ENCODE measurements around the gene PDK2.

Gene PDK2

GRCh38 chr17:50102164-50102991, 7.2 kb downstream of the PDK2 start:
- DNase-seq = no peak

DNA sequence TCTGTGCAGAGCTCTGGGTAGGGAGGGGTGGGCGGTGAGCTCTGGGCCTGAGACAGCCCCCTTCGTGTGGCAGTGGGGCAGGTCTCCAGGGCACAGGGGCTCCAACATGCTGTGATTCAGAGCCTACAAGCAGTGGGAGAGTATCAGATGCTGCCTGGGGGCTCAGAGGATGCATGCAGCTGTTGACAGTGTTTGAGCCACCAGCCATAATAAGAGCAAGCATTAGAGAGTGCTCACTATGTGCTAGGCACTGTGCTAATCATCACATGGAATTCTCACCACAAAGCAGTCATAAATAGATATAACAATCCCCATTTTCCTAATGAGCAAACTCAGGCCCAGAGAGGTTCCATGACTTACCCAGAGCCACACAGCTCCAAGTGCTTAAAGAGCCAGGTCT, 8.1 kb downstream of the PDK2 start:
- no peak for DNase-seq

DNA sequence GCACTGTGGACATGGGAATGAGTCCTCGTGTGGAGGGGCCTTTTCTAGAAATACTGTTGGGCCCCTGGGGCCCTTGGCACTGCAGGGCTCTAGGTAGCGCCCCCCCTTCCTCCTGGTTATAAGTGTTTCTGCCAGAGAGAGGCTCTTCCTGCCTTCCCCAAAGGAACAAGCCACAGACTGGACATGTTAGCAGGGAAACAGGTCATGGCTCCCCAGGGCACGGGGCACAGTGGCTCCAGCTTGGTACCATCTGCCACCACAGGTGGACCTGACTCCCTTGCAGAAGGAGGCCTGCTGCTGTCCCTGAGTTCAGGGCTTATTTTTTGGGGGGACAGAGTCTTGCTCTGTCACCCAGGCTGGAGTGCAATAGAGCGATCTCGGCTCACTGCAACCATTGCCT, 8.8 kb downstream of the PDK2 start:
- no peak for DNase-seq

DNA sequence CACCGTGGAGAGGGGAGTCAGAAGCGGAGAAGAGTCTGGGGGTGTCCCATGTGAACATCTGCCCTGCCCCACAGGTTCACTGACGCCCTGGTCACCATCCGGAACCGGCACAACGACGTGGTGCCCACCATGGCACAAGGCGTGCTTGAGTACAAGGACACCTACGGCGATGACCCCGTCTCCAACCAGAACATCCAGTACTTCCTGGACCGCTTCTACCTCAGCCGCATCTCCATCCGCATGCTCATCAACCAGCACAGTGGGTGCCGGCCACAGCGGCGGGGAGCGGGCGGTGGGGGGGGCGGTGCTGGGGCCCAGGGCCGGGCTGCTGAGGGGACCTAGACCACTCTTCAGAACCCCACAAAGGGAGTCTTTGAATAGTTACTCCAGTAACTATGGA, 10.7 kb downstream of the PDK2 start:
- DNase-seq = no peak

- DNase-seq = no peak
Observed at GRCh38 chr17:50106393-50107131, 11.4 kb downstream of the PDK2 start.

- no peak for DNase-seq
Observed at GRCh38 chr17:50107790-50108414, 12.8 kb downstream of the PDK2 start.

DNA sequence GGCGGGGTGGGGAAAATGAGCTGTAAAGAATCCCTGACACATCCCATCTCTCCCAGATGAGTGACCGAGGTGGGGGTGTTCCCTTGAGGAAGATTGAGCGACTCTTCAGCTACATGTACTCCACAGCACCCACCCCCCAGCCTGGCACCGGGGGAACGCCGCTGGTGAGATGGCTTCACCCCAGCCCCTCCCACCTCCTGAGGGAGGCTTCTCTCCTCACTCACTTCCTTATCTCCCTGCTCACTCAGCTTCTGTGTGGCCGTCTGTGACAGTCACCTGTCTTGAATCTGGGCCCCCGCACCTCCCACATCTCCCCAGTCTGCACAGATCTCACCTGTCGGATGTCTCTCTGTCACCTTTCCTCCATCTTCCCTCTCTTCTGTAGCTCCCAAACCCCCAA, 13.4 kb downstream of the PDK2 start:
- no peak for DNase-seq

DNA sequence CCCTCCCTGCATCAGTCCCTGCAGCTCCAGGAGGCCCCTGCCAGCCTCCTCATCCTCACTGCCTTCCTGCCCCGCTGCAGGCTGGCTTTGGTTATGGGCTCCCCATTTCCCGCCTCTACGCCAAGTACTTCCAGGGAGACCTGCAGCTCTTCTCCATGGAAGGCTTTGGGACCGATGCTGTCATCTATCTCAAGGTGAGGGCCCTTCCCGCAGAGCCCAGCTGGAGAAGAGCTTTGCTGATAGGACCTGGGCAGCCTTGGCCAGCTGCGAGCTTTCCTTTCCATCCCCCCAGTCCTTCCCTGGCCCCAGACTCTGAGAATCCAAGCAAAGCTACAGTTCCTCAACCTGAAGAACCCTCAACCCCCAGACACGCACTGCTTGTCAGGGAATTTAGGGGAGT, 14.1 kb downstream of the PDK2 start:
- DNase-seq = no peak

DNA sequence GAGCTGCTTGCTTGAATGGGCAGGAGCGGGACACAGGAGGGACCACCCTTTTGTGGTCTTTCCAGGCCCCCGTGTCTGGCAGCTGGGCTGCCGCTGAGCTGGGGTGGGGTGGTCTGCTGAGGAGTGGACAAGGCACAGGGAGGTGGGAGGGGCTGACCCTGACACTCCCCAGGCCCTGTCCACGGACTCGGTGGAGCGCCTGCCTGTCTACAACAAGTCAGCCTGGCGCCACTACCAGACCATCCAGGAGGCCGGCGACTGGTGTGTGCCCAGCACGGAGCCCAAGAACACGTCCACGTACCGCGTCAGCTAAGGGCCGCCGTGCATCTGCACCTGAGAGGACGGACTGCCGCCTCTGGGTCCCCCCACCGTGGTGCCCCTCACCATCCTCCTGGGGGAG, 14.6 kb downstream of the PDK2 start:
- DNase-seq = no peak

DNA sequence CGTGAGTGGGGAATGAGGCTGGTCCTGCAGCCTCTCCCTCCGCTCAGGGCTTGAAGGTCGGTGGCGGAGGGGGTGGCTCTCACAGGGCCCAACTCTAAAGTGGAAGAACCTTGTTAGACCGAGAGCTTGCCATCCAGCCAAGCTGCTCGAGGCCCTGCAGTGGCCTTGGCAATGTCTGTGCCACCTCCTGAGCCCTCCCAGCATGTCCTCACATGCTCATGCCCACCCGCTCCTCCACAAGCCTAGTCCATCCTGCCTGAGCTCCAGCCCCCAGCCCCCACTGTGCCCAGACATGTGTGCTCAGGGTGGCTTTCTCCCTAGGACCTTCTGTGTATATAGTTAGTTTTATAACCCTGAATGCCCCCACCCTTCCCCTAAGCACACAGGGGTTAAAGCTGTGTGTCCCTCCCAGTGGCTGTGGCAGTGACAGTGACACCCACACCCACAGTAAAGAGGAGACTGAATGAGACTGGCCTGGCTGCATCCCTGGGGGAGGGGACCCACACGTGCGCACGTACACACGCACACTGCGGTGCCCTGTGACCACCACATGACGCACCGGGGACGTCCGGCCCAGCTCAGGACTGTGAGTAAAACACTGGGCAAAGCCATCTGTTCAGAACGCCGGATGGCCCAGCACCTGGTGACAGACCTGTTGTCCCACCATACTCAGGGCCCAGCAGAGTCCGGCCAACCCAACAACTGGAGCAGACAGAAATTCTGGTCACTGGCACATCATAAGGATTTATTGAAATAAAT, 15.6 kb downstream of the PDK2 start:
- DNase-seq = no peak

DNA sequence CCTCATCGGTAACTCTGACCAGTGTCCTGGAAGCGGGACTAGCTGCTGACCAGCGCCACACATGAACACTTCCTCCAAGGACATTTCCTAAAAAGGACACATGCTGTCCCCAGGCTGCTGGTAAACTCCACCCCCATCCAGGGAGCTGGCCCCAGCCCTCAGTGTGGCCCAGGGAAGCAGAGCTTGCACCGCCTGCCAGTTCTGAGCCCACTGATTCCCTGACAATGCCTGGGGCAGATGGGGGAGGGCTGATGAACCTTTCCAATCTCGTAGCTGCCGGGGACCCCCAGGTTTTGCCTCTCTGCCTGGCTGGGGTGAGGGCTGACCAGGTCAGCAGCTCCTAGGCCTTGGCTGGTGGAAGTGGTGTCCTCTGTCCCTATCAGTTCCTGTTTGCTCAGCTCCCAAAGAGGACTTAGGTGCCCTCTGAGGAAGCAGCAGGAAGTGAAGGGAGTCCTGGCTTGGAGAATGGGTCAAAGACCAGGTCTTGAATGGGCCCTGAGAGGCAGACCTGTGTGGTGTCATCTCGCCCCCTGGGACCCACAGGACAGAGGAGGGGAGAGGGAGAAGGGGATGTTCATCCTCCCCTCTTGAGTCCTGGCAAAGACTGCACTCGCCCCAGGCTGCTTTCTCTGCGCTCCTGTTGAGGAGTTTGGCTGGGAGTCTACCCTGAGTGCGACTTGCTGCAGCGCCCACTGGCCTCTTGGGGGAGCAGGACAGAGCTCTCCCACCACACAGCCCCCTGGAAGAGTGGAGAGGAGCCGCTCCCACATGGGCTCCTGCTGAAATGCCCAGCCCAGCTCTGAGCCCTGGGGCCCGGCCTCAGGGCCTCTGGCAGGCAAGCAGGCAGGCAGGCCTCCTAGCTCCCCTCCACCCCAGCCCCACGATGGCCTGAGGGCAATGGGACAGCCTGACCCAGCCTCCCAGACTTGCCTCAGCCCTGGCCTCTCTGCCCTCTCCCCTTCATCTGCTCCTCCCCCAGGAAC, 16.8 kb downstream of the PDK2 start:
- DNase-seq = no peak

DNA sequence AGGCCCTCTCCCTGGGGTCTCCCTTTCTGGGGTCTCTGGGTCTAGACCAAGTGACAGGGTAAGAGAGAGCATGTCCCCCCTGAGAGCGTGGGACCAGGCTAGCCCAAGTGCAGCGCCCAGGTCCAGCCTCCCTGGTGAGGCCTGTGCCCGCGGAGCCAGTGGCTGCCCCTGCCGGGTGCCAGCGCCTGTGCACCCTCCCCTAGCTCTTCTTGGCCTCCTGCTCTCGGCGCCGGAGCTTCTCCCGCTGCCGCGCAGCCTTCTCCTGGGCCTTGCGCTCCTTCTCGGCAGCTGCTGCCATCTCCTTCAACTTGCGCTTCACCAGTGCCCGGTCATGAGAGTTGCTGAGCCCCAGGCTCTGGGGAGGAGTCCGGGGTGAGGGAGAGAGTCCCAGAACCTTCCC, 17.5 kb downstream of the PDK2 start:
- no peak for DNase-seq

GRCh38 chr17:50113624-50114320, 18.6 kb downstream of the PDK2 start:
- no peak for DNase-seq

DNA sequence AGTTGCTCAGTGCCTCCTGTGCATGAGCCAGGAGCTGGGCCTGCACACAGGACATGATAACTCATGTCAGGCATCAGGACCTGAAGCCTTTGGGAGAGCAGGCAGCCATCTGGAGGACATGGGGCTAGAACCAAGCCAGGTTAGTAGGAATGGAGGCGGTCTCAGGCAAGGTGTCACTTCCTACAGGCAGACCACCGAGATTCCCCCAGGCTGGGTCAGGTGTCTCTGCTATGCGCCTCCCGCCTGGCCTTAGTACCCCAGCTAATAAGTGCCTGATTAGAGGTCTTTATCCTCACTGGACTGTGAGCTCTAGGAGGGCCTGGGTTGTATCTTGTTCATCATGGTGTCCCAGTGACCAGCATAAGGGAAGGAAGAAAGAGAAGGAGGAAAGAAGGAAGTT, 19.2 kb downstream of the PDK2 start:
- DNase-seq = no peak

DNA sequence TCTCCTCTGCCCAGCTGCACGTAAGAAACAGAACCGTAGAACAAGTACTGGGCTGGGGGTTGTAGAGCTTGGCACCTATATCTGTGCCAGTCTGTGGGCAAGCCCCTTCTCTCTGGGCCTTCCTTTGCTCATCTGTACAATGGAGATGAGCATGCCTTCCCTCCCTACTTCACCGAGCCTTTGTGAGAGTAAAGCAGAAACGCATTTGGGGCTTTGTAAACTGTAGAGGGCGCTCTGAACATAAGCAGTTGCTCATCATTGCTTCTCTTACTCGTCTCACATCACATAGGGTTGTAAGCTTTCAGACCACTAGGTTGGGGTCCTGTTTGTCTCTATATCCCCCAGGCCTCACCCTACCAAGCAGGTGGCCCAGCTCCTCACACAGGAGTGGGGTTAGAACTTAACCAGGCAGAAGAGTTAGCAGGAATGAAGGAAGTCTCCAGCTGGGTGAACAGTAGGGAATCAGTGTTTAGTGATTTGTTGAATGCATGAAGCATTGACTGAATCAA, 19.8 kb downstream of the PDK2 start:
- DNase-seq = no peak

DNA sequence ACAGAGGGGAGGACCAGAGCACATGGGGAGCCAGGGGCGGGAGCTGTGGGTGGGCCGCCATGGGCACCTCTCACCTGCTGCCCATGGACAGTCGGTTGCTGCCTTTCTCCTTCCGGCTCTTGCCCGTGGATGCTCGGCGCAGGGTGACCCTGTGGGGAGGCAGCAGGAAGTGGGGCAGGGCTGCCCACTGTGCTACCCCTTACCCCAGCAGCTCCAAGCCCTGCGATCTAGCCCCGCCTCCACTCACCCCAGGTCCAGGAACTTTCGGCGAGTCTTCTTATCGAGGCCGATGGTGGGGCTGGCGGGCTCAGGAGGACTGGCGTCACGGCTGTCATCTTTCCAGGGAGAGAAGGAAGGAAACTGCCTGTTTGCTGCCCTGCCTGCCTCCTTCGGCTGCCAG, 20.6 kb downstream of the PDK2 start:
- no peak for DNase-seq

DNA sequence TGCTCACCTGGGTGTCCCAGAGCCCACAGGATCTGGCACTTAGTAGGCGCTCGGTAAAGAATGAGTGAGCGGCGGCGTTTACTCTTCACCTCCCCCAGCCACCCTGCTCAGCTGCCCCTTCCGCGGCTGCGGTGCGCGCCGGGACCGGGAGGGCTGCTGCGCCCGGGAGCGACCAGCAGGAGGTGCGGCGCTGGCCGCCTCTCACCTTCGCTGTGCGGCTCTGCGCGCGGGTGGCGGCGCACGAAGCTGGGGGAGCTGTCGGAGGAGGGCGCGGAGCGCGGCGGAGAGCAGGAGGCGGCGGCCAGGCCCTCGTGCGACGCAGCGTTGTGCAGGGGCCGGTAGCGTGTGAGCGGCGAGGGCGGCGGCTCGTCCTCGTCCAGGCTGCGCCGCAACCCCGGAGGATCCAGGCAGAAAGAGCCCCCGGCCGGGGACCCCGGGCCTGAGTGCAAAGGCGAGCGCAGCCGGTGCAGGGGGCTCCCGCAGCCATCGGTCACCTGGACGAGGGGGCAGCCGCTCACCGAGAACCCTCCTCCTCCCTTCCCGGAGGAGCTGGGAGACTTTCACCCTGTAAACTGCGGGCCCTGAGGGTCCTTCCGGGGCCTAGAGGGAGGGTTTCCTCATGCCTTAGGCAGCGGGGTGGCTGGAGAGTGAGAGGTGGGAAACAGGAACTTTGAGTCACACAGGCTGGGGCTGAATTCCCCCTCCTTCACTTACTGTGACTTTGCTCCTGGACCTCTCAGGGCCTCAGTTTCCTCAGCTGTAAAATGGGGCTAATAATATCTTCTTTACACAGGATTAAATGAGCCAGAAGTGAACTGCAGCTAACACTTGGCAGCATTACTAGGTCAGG, 22.3 kb downstream of the PDK2 start:
- DNase-seq = peak; percentile 66

GRCh38 chr17:50118076-50118827, 23.1 kb downstream of the PDK2 start:
- no peak for DNase-seq

- no peak for DNase-seq
Observed at GRCh38 chr17:50118828-50119218, 23.7 kb downstream of the PDK2 start.
